ENCODE data around the gene AHDC1. TPM values are rescaled to one million over a fixed set of nuclear protein-coding genes. Genes with fewer than 3 reads are reported as not detected.

AHDC1 gene
- total and polyA plus RNA-seq, 2 of the 13 experiments (the other 11 are each of a cell fraction or from before 2014, with no cell fraction given) = 1.0 to 2.7 TPM

GRCh38 chr1:27542463-27543273 is 61.3 kb downstream of the AHDC1 start (continued):
- peak; percentile 89 for TF ChIP-seq ZNF280D (CRISPR knock-in tag; IDR thresholded peaks at IDR 0.05)
- TF ChIP-seq KLF11 (CRISPR knock-in tag; IDR thresholded peaks at IDR 0.05) = no peak; the same call in 1 of the 2 replicates
- no peak for TF ChIP-seq ZNF142 (CRISPR knock-in tag; IDR thresholded peaks at IDR 0.05)
- no peak for TF ChIP-seq ZSCAN20 (CRISPR knock-in tag; IDR thresholded peaks at IDR 0.05; ENCODE audit: borderline replicate concordance)
- TF ChIP-seq, protein P1, sequence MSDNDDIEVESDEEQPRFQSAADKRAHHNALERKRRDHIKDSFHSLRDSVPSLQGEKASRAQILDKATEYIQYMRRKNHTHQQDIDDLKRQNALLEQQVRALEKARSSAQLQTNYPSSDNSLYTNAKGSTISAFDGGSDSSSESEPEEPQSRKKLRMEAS (IDR thresholded peaks at IDR 0.05) = peak; percentile 55
- TF ChIP-seq JARID2 (CRISPR knock-in tag; IDR thresholded peaks at IDR 0.05; ENCODE audit: insufficient replicate concordance) = no peak
- TF ChIP-seq ZC3H4 (CRISPR knock-in tag; IDR thresholded peaks at IDR 0.05; ENCODE audit: borderline replicate concordance) = no peak
- TF ChIP-seq PRMT3 (CRISPR knock-in tag; IDR thresholded peaks at IDR 0.05; ENCODE audit: borderline replicate concordance, low read depth) = no peak
- TF ChIP-seq CENPBD1 (CRISPR knock-in tag; IDR thresholded peaks at IDR 0.05; ENCODE audit: borderline replicate concordance, low read depth) = peak; percentile 49; the same call in 1 of the 2 replicates
- no peak for TF ChIP-seq ZNF503 (CRISPR knock-in tag; IDR thresholded peaks at IDR 0.05)
- no peak for TF ChIP-seq ATF5 (CRISPR knock-in tag; IDR thresholded peaks at IDR 0.05; ENCODE audit: low read depth)
- TF ChIP-seq, protein P2, sequence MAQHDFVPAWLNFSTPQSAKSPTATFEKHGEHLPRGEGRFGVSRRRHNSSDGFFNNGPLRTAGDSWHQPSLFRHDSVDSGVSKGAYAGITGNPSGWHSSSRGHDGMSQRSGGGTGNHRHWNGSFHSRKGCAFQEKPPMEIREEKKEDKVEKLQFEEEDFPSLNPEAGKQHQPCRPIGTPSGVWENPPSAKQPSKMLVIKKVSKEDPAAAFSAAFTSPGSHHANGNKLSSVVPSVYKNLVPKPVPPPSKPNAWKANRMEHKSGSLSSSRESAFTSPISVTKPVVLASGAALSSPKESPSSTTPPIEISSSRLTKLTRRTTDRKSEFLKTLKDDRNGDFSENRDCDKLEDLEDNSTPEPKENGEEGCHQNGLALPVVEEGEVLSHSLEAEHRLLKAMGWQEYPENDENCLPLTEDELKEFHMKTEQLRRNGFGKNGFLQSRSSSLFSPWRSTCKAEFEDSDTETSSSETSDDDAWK (CRISPR knock-in tag; IDR thresholded peaks at IDR 0.05) = no peak
- no peak for TF ChIP-seq ZNF337 (CRISPR knock-in tag; IDR thresholded peaks at IDR 0.05; ENCODE audit: borderline replicate concordance, low read depth)

Data from HepG2 (cell line).